ENCODE results near the gene CNBP. TPM values are rescaled to one million over a fixed set of nuclear protein-coding genes. Genes with fewer than 3 reads are reported as not detected.

The CNBP gene
- total and polyA plus RNA-seq, 2 of the 13 experiments (the other 11 are each of a cell fraction or from before 2014, with no cell fraction given) = 282 to 354 TPM

GRCh38 chr3:129183569-129184395 is at the start of gene CNBP (continued):
- TF ChIP-seq NAIF1 (CRISPR knock-in tag; IDR thresholded peaks at IDR 0.05; ENCODE audit: borderline replicate concordance) (peak; percentile 74; the same call in 1 of the 2 replicates), TBX3 (IDR thresholded peaks at IDR 0.05; ENCODE audit: borderline replicate concordance) (no peak), ZNF280D (CRISPR knock-in tag; IDR thresholded peaks at IDR 0.05) (no peak), KAT7 (CRISPR knock-in tag; IDR thresholded peaks at IDR 0.05; ENCODE audit: borderline replicate concordance) (peak; percentile 71; the same call in 1 of the 2 replicates), HMGA1 (CRISPR knock-in tag; conservative IDR thresholded peaks at IDR 0.05) (no peak), MED8 (CRISPR knock-in tag; IDR thresholded peaks at IDR 0.05; ENCODE audit: insufficient replicate concordance) (peak; percentile 93), RFX1 (IDR thresholded peaks at IDR 0.05) (no peak), FOXK1 (CRISPR knock-in tag; IDR thresholded peaks at IDR 0.05; ENCODE audit: borderline replicate concordance, low read depth) (peak; percentile 70; the same call in 1 of the 2 replicates), ZNF414 (CRISPR knock-in tag; IDR thresholded peaks at IDR 0.05) (no peak), CEBPZ (IDR thresholded peaks at IDR 0.05; ENCODE audit: low read length) (no peak), DDIT3 (CRISPR knock-in tag; IDR thresholded peaks at IDR 0.05) (no peak), FOSL2 (CRISPR knock-in tag; IDR thresholded peaks at IDR 0.05) (peak; percentile 44), ZNF225 (CRISPR knock-in tag; IDR thresholded peaks at IDR 0.05) (peak; percentile 30; the same call in 1 of the 2 replicates), ZNF75D (CRISPR knock-in tag; IDR thresholded peaks at IDR 0.05; ENCODE audit: borderline replicate concordance) (no peak), CBX2 (IDR thresholded peaks at IDR 0.05; ENCODE audit: low read depth, low read length) (no peak), CBX2 (CRISPR knock-in tag; IDR thresholded peaks at IDR 0.05; ENCODE audit: low read depth) (no peak), NFE2 (CRISPR knock-in tag; IDR thresholded peaks at IDR 0.05) (no peak), ZNF589 (CRISPR knock-in tag; conservative IDR thresholded peaks at IDR 0.05) (no peak; the same call in 1 of the 2 replicates), ZNF577 (CRISPR knock-in tag; IDR thresholded peaks at IDR 0.05; ENCODE audit: borderline replicate concordance, low read depth) (no peak), BATF2 (CRISPR knock-in tag; IDR thresholded peaks at IDR 0.05) (no peak; the same call in 1 of the 2 replicates), ZBTB42 (CRISPR knock-in tag; IDR thresholded peaks at IDR 0.05) (peak; percentile 96), ZKSCAN1 (IDR thresholded peaks at IDR 0.05; ENCODE audit: low read length) (no peak)

All from HepG2 (cell line).